HG02885 (cell line): ENCODE measurements around the gene A4GALT.
"Not testable (repeated sequence)": the region's sequence is repeated elsewhere in the genome, so short reads cannot be mapped to it uniquely, and the experiment has no call there.

Experiments used
- ATAC-seq: cut with Tn5 transposase; IDR thresholded peaks from one replicate; pipeline ENCODE4 v1.9.1; 2021; ENCODE audit warnings: mild to moderate bottlenecking; ENCODE audit not compliant: unreplicated experiment, poor library complexity

The A4GALT gene

DNA sequence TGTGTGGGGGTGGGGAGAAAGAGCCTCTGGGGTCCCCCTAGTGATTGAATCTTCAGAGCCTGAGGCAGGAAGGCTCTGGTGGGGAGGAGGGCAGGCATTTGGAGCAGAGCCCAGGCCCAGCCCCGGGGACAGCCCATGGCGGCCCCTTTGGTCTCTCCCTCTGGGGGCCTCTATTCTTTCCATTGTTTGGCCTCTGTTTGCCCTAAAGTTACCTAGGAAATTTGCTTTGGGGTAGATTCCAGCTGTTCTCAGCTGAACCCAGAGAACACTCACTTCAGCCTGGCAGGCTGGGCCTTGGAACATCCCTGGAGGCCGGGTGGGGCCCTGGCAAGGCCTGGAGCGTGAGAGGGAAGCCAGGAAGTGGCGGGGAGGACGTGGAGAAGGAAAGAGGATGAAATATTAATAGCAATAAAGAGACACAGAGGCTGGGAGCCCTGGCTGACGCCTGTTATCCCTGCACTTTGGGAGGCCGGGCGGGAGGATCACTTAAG is 22.9 kb upstream of the A4GALT start:
- no peak for ATAC-seq

DNA sequence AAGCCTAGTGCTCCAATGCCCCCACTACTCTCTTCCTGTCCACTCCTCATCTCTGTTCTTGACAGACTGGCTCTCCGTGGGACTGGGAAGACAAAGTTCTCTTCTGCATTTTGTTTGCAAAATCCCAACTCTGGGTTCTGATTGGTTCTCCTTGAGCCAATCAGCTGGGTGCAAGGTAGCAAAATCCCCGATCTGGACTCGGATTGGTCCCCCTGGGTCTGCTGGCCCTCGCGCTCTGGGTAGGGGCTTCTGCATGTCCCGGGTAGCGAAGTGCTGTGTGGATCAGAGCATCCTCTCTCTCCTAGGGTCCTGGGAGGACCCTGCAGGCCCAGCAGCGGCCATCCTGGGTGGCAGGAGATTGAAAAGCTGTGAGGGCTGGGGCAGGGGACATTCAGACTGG is 22.3 kb upstream of the A4GALT start:
- ATAC-seq = no peak

DNA sequence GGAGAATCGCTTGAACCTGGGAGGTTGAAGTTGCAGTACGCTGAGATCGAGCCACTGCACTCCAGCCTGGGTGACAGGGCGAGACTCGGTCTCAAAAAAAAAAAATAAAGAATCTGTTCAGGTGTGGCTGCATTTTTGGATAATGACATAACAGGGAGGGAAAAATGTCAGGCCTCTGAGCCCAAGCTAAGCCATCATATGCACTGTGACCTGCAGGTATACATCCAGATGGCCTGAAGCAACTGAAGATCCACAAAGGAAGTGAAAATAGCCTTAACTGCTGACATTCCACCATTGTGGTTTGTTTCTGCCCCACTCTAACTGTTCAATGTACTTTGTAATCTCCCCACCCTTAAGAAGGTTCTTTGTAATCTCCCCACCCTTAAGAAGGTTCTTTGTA is 19.6 kb upstream of the A4GALT start:
- not testable (repeated sequence) for ATAC-seq

GRCh38 chr22:42734406-42734805 is 13.7 kb upstream of the A4GALT start:
- ATAC-seq = no peak

- ATAC-seq = not testable (repeated sequence)
Observed at GRCh38 chr22:42733394-42733793, 12.7 kb upstream of the A4GALT start.

DNA sequence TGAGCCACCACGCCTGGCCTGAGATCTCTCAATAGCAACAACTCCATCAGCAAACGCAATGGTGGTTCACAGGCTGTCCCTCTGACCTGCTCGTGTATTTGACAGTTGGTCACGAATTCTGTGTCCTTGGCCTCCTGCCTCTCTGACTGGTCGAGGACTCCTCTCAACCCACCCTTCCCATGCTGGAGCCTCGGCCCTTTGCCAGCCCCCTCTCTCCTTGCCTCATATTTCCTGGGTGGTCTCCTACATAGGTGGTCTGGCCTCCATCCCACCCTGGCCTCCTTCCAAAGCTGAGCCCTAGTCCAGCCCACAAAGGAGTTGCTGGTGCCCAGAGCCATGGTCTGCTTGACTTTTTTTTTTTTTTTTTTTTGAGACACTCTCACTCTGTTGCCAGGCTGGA is 11.4 kb upstream of the A4GALT start:
- ATAC-seq = no peak

- ATAC-seq = no peak
Observed at GRCh38 chr22:42726811-42727210, 6.1 kb upstream of the A4GALT start.

GRCh38 chr22:42725606-42726355 is 5.1 kb upstream of the A4GALT start:
- no peak for ATAC-seq

- ATAC-seq = no peak
Observed at GRCh38 chr22:42724062-42724461, 3.4 kb upstream of the A4GALT start.

- no peak for ATAC-seq
Observed at GRCh38 chr22:42721045-42721434, 370 bp upstream of the A4GALT start.

DNA sequence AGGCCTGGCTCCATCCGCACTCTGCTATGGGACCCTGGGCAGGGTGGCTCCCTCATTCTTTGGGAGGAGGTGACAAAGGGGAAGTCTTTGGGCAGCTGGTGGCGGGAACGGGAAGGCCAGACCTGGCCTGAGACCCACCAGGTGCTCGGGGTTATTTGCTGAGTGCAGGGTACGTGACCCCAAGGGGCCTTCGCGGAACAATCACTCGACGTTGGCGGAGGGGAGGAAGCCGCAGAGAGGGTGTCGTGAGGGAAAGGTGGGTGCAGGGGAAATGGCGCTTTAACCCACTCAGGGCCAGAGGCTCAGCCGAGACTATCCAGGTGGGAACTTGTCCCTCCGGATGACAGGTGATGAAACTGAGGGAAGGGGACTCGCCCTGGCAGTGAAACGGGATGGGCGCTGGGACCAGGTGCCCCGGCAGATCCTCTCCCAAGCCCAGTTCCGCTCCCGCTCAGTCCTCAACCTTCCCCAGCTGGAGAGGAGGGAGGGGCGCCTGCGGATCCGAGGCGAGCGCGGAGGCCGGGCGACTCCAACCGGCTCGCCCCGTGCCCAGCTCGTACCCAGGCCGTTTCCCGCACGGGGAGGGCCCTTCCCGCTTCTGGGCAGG is 911 bp downstream of the A4GALT start:
- ATAC-seq = no peak

DNA sequence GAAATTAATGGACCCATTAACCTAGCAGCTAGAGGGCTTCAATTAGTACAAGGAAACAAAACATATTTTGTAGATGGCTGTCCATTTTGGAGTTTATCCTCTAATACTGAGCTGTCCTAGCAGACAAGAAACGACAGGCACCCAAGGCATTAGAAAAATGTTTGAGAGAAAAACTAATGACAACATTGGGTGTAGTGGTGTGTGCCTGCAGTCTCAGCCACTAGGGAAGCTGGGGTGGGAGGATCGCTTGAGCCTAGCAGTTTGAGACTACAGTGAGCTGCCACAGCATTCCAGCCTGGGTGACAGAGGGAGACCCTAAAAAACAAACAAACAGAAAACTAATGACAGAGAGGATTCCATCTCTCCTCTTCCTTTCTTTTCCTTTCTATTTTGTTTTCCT is 1.5 kb downstream of the A4GALT start:
- ATAC-seq = no peak

DNA sequence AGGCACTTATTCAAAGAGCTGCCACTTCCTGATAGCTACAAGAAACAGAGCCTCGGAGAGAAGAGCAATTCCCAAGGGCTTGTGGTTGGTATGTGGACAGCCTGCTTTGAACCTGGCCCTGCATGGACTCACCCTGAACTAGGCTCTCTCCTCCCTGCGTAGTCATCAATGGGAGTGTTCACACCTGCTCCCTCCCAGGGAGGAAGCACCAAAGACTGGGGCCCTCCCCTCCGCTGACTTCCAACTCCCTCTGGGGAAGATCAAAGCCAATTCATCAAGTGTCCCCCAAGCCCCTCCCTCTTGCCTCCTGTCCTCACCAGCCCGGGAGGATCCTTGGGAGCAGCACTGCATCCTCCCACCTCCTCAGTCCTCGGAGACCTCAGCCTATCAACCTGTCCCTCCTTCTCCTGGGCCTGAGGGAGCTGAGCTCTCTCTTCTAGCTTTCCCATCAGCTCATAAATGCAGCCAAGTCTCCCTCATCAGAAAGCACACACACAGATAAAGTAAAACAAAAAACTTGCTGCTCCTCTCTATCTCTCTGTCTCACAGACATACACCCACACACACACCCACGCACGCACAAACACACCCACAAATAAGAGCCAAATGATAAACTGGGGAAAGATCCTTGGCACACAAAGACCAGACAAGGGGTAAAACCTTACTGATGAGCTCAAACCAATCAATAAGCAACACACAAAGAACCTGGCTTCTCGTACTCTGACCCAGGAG is 3.3 kb downstream of the A4GALT start:
- no peak for ATAC-seq

GRCh38 chr22:42716649-42717127 is 4.0 kb downstream of the A4GALT start:
- no peak for ATAC-seq

GRCh38 chr22:42716221-42716620 is 4.4 kb downstream of the A4GALT start:
- ATAC-seq = no peak

- ATAC-seq = no peak
Observed at GRCh38 chr22:42714768-42715390, 5.8 kb downstream of the A4GALT start.

GRCh38 chr22:42714308-42714707 is 6.4 kb downstream of the A4GALT start:
- ATAC-seq = no peak

- no peak for ATAC-seq
Observed at GRCh38 chr22:42711895-42712837, 8.5 kb downstream of the A4GALT start.

- no peak for ATAC-seq
Observed at GRCh38 chr22:42711281-42711731, 9.4 kb downstream of the A4GALT start.

DNA sequence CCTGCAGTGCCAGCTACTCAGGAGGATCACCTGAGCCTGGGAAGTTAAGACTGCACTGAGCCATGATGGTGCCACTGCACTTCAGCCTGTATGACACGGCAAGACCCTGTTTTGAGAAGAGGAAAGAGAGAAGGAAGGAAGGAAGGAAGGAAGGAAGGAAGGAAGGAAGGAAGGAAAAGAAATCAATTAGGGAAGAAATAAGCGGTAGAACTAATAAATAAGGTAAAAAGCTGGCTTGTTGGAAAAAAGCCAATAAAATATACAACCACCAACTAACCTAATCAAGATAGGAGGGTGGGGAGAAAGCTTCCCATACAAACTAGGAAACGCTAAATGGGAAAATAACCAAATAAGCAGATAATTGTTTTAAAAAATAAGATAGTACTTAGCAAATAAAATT is 12.3 kb downstream of the A4GALT start:
- no peak for ATAC-seq
